SK-N-DZ (cell line): ENCODE measurements around the gene OPN1MW.
"Not testable (repeated sequence)": the region's sequence is repeated elsewhere in the genome, so short reads cannot be mapped to it uniquely, and the experiment has no call there.

Experiments used
- DNase-seq: peaks from one replicate; pipeline ENCODE4 v3.0.0-alpha.2; 2015; ENCODE audit warnings: low spot score

Gene OPN1MW

DNA sequence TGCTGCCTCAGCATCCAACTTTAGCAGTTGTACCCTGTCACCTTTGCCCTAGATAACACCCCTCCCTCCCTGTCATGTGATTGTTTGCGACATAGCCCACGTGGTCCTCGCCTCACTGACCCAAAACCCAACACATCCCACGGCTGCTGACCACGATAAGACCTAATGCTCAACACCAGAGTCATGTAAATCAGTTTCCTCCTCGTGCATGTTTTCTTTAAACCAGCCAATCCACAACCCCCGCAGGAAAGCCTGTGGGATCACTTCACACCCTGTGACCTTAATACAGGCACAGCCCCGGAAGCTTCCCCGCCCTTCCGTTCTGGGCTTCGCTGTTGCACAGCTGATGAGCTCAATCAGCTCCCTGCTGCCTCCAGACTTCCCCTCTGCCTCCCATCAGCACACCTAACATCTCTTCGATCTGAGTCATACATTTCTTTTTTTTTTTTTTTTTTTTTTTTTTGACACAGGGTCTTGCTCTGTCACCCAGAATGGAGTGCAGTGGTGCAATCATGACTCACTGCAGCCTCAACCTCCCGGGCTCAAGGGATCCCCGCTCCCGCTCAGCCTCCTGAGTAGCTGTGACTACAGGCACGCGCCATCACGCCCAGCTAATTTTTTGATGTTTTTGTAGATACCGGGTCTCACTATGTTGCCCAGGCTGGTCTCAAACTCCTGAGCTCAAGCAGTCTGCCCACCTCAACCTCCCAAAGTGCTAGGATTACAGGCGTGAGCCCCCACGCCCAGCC lies 27.4 kb downstream of the OPN1MW start:
- DNase-seq = not testable (repeated sequence)

DNA sequence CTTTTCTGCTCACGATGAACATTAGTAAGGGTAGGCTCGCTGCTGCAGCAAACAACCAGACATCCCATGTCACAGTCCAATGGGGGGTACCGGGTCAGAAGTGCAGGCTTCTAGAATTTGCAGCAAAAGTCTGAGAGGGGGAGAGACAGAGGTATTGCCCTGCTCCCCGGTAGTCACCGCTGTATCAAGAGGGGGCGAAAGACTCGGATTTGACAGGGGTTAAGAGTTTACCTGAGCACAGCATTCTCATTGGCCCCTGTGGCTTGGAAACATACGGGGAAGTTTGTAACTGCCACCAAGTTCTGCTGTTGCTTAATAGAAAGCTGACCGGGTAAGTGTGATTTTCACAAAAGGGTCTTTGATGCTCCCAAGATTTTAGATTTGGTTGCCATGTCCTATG lies 28.7 kb downstream of the OPN1MW start:
- not testable (repeated sequence) for DNase-seq

DNA sequence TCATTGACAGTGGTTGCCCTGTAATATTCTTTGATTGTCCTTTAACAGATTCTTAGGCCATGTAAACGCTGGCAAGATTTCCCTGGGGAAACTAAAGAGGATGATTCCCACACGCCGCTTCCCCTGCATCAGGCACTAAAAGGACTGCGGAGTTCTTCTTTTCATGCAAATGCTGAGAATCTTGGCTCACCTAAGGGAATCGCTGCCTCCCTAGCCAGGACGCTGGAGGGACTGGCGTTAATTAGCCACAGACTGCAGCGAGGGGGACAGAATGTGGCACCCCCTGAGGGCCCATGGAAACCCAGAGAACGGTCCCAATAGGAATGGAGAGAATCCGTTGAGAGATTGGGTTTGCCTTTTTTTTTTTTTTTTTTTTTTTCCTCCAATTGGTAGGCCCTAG lies 29.1 kb downstream of the OPN1MW start:
- DNase-seq = not testable (repeated sequence)

DNA sequence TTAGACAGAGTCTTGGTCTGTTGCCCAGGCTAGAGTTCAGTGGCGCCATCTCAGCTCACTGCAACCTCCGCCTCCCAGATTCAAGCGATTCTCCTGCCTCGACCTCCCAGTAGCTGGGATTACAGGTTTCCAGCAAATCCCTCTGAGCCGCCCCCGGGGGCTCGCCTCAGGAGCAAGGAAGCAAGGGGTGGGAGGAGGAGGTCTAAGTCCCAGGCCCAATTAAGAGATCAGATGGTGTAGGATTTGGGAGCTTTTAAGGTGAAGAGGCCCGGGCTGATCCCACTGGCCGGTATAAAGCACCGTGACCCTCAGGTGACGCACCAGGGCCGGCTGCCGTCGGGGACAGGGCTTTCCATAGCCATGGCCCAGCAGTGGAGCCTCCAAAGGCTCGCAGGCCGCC lies 37.1 kb downstream of the OPN1MW start, which contains the start of gene OPN1MW2:
TSS of gene OPN1MW2 (plus strand) at position 301 of the 400 bp plus-strand sequence. CDS start at position 361, 60 bp downstream.
- DNase-seq = not testable (repeated sequence)

DNA sequence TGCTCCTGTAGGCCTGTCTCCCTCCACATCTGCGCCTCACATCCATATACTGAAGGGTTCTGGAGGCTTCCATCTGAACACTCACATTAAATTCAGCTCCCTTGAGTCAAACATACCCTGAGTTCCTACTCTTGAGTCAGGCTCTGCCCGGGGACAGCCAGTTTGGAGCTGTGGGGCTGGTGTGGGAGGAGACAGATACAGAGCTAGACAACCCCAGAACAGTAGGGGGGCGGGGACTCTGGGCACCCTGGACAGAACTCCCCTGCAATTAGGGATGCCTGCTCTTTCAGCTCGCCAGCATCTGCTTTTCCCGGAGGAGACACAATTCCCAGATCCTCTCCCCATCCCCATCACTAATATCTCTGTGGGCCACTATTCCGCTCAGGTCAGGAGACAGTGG lies 42.9 kb downstream of the OPN1MW start:
- DNase-seq = not testable (repeated sequence)

DNA sequence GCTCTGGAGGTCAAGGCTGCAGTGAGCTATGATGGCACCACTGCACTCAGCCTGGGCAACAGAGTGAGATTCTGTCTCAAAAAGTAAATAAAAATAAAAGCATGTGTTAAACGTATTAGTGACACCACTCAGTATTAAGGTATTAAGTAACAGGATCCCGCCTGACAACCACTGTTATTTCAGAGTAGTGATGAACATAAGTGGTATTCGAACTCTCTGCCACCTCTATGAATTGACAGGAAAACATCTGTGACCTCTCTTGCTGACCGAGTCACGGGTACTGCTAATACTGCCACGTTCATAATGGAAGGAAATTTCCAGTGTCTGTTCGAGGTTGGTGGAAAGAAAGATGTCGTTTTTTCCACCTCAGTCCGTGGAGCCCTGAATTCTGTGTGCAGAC lies 44.3 kb downstream of the OPN1MW start:
- DNase-seq = not testable (repeated sequence)

DNA sequence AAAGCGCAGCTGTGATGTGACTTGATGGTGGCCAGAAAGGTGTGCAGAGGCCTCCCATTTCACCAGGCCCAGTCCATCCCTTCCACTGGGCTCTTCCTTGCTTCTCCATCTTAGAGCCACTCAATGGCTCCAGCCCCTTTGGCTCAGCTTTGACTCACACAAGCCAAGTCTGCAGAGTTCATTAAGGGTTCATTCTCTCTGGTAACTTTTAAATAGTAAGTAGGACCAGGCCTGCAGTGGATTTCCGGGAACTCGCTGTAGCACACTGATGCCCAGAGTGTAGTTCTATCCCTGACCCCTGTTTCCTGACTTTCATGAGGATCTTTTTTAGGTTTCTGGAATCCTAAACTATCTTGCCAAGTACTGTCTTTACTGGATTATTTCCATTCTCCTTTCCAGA lies 49.0 kb downstream of the OPN1MW start:
- not testable (repeated sequence) for DNase-seq

DNA sequence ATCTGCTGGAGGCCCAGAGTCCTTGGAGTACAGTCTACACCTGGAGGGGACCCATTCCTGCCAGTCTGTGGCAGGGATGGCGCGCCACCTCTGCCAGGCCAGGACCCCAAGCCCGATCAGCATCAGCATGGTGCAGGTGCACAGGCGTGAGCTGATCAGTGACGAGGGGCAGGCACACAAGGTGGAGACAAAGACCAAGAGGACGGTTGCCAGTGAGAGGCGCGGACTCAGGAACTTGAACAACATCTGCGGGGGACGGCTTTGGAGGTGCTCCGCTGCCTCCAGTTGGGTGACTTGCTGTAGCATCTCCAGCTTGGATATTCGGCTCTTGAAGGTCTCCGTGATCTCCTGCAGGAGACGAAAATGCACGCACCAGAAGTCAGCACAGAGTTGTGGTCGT lies 51.2 kb downstream of the OPN1MW start:
- not testable (repeated sequence) for DNase-seq

DNA sequence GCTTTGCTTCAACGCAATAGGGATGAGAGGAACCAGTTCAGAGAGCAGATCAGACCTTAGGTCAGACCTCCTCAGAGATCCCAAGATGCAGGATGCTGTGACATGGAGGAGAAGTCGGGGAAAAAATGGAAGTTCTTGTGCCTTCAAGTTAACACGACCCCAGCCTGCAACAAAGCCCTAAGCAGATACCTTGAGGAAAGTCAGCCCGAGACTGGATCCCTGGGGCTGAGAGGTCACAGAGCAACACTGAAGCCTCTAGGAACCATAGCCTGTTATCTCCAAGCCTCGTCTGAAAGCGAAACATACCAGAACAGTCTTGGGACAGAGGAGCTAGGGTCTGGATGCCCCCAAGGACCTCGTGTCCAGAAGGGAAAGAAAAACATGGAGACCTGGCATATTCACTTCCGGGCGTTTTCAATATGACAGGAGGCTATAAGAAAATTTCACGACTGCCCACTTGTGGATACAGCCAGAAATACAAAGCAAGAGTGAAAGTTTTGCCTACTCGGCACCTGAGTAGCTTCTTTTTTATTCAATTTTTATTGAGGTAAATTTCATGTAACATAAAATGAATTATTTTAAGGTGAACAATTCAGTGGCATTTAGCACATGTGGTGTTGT lies 56.7 kb downstream of the OPN1MW start:
- not testable (repeated sequence) for DNase-seq

DNA sequence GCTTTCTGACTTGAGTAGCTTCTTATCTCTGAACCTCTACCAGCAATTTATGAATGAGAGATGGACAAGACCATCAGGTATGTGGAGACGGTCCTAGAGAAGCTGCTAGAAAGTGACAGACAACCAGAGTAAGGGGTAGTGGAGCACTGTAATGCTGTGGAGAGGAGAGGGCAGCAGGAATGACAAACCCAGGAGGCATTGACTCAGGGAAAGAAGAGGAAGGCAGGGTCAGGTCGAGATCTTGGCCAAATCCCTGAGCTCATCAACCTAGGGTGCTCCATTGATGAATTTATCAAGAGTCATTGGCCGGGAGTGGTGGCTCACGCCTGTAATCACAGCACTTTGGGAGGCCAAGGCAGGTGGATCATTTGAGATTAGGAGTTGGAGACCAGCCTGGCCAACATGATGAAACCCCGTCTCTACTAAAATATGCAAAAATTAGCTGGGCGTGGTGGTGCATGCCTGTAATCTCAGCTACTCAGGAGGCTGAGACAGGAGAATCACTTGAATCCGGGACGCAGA lies 57.6 kb downstream of the OPN1MW start:
- not testable (repeated sequence) for DNase-seq
